Fibroblast of lung (primary cell): Measurements from ENCODE around the gene IFNA4. TPM values are rescaled to one million over a fixed set of nuclear protein-coding genes. Genes with fewer than 3 reads are reported as not detected.
"Not testable (repeated sequence)": the region's sequence is repeated elsewhere in the genome, so short reads cannot be mapped to it uniquely, and the experiment has no call there.

Source experiments
- DNase-seq, 2 donors: peaks; one replicate each; pipeline versions ENCODE4 v3.0.0 to v3.0.0-alpha.2; 2010; ENCODE audit warnings: low read depth in 2 of 2
- H2AFZ ChIP-seq: 2 replicates; pipeline ENCODE4 v1.5.1; 2012; ENCODE audit warnings: low read length, control low read depth, inconsistent platforms
- H3K27ac ChIP-seq: 2 replicates; pipeline ENCODE4 v1.5.1; 2011; ENCODE audit warnings: low read length, control low read depth; ENCODE audit not compliant: insufficient read depth
- H3K27me3 ChIP-seq: 2 replicates; pipeline ENCODE4 v1.5.1; 2011; ENCODE audit warnings: mild to moderate bottlenecking, low read length; ENCODE audit not compliant: control insufficient read depth, insufficient read depth
- H3K36me3 ChIP-seq: 2 replicates; pipeline ENCODE4 v1.5.1; 2011; ENCODE audit warnings: low read length; ENCODE audit not compliant: control insufficient read depth, insufficient read depth
- H3K4me1 ChIP-seq: 2 replicates; pipeline ENCODE4 v1.5.1; 2011; ENCODE audit warnings: low read length; ENCODE audit not compliant: control insufficient read depth, insufficient read depth; ENCODE audit errors: extremely low read depth
- H3K4me2 ChIP-seq: 2 replicates; pipeline ENCODE4 v1.5.1; 2011; ENCODE audit warnings: low read length, control low read depth; ENCODE audit not compliant: insufficient read depth; ENCODE audit errors: extremely low read depth
- H3K4me3 ChIP-seq, 4 experiments: fragments of 200-600 bp in 1 of 4; sonication (generic) in 1 of 4; replicated peaks in 1 of 4; 2 replicates each; pipeline ENCODE4 v1.5.1; 2011 to 2016; ENCODE audit warnings: low read length in 4 of 4, low read depth in 3 of 4, mild to moderate bottlenecking in 3 of 4, control low read depth in 2 of 4, inconsistent platforms in 1 of 4, mixed read lengths in 1 of 4; ENCODE audit not compliant: insufficient read depth in 1 of 4; ENCODE audit errors: control extremely low read depth in 1 of 4
- H3K79me2 ChIP-seq: 2 replicates; pipeline ENCODE4 v1.5.1; 2012; ENCODE audit warnings: mild to moderate bottlenecking, low read length, inconsistent platforms; ENCODE audit not compliant: control insufficient read depth, insufficient read depth
- H3K9ac ChIP-seq: 2 replicates; pipeline ENCODE4 v1.5.1; 2011; ENCODE audit warnings: mild to moderate bottlenecking, low read length, control low read depth; ENCODE audit not compliant: insufficient read depth
- H3K9me3 ChIP-seq: 2 replicates; pipeline ENCODE4 v1.5.1; 2012; ENCODE audit warnings: low read depth, low read length; ENCODE audit not compliant: control insufficient read depth, insufficient read depth
- H4K20me1 ChIP-seq: 2 replicates; pipeline ENCODE4 v1.5.1; 2011; ENCODE audit warnings: low read length; ENCODE audit not compliant: control insufficient read depth, insufficient read depth; ENCODE audit errors: extremely low read depth
- EZH2 ChIP-seq: IDR thresholded peaks from 2 replicates; pipeline ENCODE4 v1.5.1; 2012; ENCODE audit warnings: low read length, control low read depth, mild to moderate bottlenecking; ENCODE audit errors: missing control alignments
- polyA plus RNA-seq, 2 donors: library from polyadenylated mRNA; depleted of rRNA in 1 of 2; stranded (reverse) in 1 of 2; unstranded in 1 of 2; fragments of >200 nt; gene quantifications; 2 replicates each; pipeline ENCODE4 v1.2.1, GENCODE V29; 2011 to 2012; ENCODE audit warnings: missing spikeins in 1 of 2
- total RNA-seq: library from RNA; depleted of rRNA; stranded (reverse); fragments of >200 nt; gene quantifications from 2 replicates; pipeline ENCODE4 v1.2.1, GENCODE V29; 2014
- TF ChIP-seq, protein P1 (sequence below), 2 donors: IDR thresholded peaks in 1 of 2; conservative IDR thresholded peaks in 1 of 2; 1 replicate in 1 of 2; 2 replicates in 1 of 2; pipeline ENCODE4 v1.5.1; 2011 to 2012; ENCODE audit warnings: low read length in 2 of 2, control low read depth in 1 of 2, inconsistent platforms in 1 of 2, low read depth in 1 of 2, mild to moderate bottlenecking in 1 of 2

The IFNA4 gene
- total and polyA plus RNA-seq, 2 donors (not counting 1 experiment from before 2014, with no cell fraction given) = not detected

GRCh38 chr9:21233258-21233657, 45.9 kb upstream of the IFNA4 start:
- Histone ChIP-seq H3K9me3 (no peaks in the 10 kb centered on the region), H2AFZ (no peak overlapping the region), H3K36me3 (no peaks in the 10 kb centered on the region), H3K79me2 (no peaks in the 10 kb centered on the region), H3K27me3 (no peaks in the 10 kb centered on the region), H3K4me3 (no peak overlapping the region), H3K4me1 (no peaks in the 10 kb centered on the region), H4K20me1 (no peaks in the 10 kb centered on the region), H3K4me2 (no peak overlapping the region), H3K27ac (no peak overlapping the region), H3K9ac (no peak overlapping the region)
- DNase-seq = no peak
- TF ChIP-seq, protein P1, sequence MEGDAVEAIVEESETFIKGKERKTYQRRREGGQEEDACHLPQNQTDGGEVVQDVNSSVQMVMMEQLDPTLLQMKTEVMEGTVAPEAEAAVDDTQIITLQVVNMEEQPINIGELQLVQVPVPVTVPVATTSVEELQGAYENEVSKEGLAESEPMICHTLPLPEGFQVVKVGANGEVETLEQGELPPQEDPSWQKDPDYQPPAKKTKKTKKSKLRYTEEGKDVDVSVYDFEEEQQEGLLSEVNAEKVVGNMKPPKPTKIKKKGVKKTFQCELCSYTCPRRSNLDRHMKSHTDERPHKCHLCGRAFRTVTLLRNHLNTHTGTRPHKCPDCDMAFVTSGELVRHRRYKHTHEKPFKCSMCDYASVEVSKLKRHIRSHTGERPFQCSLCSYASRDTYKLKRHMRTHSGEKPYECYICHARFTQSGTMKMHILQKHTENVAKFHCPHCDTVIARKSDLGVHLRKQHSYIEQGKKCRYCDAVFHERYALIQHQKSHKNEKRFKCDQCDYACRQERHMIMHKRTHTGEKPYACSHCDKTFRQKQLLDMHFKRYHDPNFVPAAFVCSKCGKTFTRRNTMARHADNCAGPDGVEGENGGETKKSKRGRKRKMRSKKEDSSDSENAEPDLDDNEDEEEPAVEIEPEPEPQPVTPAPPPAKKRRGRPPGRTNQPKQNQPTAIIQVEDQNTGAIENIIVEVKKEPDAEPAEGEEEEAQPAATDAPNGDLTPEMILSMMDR (conservative IDR thresholded peaks at IDR 0.05 in 1 of 2, IDR thresholded peaks at IDR 0.05 in 1 of 2; ENCODE audit: low read depth in 1 of 2, low read length in 2 of 2) = no peak
- no peak for TF ChIP-seq EZH2

DNA sequence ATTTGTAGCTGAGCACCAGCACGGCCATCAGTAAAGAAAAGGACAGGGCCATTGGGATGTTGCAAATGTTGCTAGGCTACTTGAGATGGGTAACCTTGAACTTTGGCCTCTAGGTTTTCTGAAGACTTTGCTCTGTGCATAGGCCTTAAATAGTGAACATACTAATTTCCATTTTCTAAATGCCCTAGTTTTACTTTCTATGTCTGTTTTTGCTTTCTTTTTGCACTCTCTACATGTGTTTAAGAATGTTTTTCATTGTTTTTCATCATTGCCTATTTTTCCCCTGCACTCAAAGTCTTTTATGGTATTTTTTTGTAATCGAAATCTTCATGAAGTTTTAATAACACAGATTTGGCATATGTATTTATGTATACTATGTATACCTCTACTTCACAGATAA, 40.7 kb upstream of the IFNA4 start, which contains the start of gene IFNA17:
IFNA17 (minus strand) TSS at position 101 of the 400 bp plus-strand sequence; CDS start at position 52, 49 bp downstream.
- no peak within 1 kb of the TSS for H3K27ac ChIP-seq
- H4K20me1 ChIP-seq = no peaks in the 10 kb centered on the region
- H3K27me3 ChIP-seq = no peaks in the 10 kb centered on the region
- TF ChIP-seq EZH2 = no peak
- TF ChIP-seq, protein P1 (conservative IDR thresholded peaks at IDR 0.05 in 1 of 2, IDR thresholded peaks at IDR 0.05 in 1 of 2; ENCODE audit: low read depth in 1 of 2, low read length in 2 of 2) = no peak
- H3K4me1 ChIP-seq = no peaks in the 10 kb centered on the region
- no peak within 1 kb of the TSS for H3K4me3 ChIP-seq
- no peaks in the 10 kb centered on the region for H3K36me3 ChIP-seq
- no peak for DNase-seq
- H2AFZ ChIP-seq = no peak within 1 kb of the TSS
- no peaks in the 10 kb centered on the region for H3K79me2 ChIP-seq
- no peak within 1 kb of the TSS for H3K9ac ChIP-seq
- no peaks in the 10 kb centered on the region for H3K9me3 ChIP-seq
- no peak within 1 kb of the TSS for H3K4me2 ChIP-seq

DNA sequence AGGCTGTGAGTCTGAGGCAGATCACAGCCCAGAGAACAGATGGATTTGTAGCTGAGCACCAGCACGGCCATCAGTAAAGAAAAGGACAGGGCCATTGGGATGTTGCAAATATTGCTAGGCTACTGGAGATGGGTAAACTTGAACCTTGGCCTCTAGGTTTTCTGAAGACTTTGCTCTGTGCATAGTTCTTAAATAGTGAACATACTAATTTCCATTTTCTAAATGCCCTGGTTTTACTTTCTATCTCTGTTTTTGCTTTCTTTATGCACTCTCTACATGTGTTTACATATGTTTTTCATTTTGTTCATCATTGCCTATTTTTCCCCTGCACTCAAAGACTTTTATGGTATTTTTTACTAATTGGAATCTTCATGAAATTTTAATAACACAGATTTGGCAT, 29.8 kb upstream of the IFNA4 start, which contains the start of gene IFNA16:
IFNA16 (minus strand) TSS at position 101 of the 400 bp plus-strand sequence; CDS start at position 95, 6 bp downstream.
- not testable (repeated sequence) for H3K9ac ChIP-seq, H4K20me1 ChIP-seq, H2AFZ ChIP-seq, H3K9me3 ChIP-seq, H3K4me1 ChIP-seq, H3K27me3 ChIP-seq, H3K4me2 ChIP-seq, H3K27ac ChIP-seq, DNase-seq, H3K36me3 ChIP-seq, H3K79me2 ChIP-seq, H3K4me3 ChIP-seq
